ENCODE data around the gene HS3ST5.
"Not testable (repeated sequence)": the region's sequence is repeated elsewhere in the genome, so short reads cannot be mapped to it uniquely, and the experiment has no call there.

The HS3ST5 gene

GRCh38 chr6:114044566-114044965 lies 298.3 kb downstream of the HS3ST5 start:
- DNase-seq (ENCODE audit: low spot score) = not testable (repeated sequence)

DNA sequence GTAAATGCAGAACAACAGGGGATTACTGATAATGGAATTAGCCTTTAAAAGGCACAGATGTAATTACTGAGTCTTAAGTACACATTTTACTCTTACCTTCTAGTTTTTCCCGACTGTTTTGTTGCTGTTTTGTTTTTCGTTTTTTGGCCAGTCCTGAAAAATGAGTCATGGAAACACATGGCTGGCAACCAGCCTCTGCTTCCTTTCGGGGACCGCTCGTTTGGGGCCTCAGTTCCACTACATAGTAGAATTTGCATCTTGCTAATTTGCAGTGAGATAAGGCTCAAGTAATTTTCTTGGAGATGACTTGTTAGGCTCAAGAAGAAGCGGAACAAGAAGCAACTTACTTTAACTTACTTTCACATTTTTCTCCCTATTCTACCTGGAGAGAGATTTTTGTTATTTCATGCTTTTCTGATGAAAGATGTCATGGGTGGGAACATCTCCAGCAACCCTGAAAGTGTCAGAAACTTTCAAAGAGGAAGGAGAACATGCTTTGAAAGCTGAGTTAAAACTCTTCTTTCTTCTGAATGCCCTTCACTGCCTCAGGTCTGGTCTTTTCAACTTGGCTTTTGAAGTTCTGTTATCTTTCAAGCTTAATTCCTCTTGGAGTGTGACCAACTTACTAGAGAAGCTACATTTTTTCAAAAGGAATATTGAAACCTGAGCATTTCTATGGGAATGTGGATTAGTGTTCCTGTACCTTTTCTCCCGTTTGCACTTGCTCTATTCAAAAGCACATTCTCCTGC lies 300.4 kb downstream of the HS3ST5 start:
- no peak for DNase-seq (ENCODE audit: low spot score)

DNA sequence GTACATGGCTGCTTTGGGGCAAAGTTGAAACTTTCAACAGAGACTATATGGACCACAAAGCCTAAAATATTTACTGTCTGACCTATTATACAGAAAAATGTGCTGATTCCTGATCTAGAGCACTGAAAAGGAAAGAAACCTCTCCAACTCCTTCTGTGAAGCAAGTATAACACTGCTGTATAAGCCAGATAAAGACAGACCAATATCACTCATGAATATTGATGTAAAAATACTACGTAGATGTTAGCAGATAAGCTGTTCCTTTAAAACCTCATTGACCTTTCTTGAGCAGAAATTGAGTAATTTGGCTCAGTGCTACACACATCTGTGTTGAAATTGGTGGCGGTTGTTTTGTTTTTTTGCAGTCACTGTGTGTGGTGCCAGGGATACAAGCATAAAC lies 302.0 kb downstream of the HS3ST5 start:
- DNase-seq (ENCODE audit: low spot score) = no peak

DNA sequence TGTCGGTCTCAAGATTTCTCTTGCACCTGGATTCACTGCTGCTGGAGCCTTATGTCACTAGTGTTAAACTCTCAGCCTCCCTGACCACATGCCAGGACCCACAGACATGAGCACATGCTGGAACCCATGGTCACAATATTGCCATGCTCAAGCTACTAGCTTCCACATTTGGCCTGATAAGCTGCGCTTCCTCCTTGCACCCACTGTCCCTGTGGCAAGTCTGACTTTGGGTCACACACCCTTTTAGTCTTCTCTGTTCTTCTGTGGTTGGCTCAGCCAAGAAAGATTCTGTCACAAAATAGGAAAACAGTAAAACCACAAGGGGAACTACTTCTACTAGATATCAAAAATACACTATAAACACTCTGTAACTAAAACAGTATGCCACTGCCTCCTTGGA lies 303.0 kb downstream of the HS3ST5 start:
- no peak for DNase-seq (ENCODE audit: low spot score)

DNA sequence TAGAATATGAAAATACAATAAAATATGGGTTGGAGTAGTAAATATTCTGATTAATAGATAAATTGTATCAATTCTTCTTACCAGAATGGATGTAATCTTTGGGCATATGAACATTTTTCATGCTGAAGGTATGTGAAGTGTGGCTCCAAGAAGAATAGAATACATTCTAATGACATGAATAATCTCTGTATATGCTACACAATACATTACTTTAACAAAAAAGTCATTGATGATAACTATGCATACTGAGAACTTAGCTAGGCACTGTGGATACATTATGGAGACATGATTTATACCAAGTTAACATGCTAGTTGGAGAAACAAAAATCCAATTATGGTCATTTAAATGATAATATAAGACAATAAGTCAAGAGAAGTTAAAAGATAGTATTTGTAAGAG lies 309.2 kb downstream of the HS3ST5 start:
- DNase-seq (ENCODE audit: low spot score) = no peak

GRCh38 chr6:114032721-114033120 lies 310.1 kb downstream of the HS3ST5 start:
- no peak for DNase-seq (ENCODE audit: low spot score)

- DNase-seq (ENCODE audit: low spot score) = no peak
These were observed 312.1 kb downstream of the HS3ST5 start for GRCh38 chr6:114030767-114031166.

- DNase-seq (ENCODE audit: low spot score) = no peak
These were observed 318.1 kb downstream of the HS3ST5 start for GRCh38 chr6:114024746-114025145.

DNA sequence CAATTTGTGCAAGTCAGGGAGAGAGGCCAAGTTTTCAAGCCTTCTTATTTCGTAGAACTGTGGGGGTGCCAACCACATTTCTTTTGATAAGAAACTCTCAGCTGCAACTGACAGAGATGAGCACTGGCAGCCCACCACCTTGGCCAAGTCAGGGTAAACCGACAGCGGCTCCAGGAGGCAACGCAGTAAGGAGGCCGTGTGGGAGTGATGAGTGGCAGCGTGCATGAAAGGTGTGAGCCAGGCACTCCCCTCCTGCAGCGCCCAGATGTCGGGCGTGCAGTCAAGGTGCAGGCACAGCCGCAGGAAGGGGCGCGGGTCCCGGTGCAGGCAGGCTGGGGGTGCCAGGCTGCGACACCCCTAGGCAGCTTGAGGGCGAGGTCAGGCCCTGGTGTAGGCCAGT lies 322.6 kb downstream of the HS3ST5 start:
- DNase-seq (ENCODE audit: low spot score) = no peak

GRCh38 chr6:114017146-114017545 lies 325.7 kb downstream of the HS3ST5 start:
- DNase-seq (ENCODE audit: low spot score) = not testable (repeated sequence)

DNA sequence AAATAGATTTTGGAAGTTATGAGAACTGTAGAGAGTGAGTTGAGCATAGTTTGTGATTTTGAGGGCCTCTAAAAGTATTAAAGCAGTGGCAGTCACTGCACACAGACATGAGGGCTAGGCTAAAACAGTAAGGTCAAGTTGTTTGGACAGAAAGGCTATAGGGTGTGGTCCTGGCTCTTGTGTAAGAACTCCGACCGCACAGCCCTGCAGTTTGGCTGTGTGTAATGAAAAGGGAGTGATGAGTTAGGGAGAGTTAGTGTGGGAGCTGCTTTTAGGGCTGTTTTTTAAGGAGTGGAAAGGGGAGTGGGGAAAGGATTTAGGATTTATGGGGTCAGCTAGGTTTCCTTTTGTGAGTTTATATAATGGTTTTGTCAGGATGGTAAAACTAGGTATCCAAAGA lies 328.7 kb downstream of the HS3ST5 start:
- DNase-seq (ENCODE audit: low spot score) = not testable (repeated sequence)

- DNase-seq (ENCODE audit: low spot score) = not testable (repeated sequence)
These were observed 331.3 kb downstream of the HS3ST5 start for GRCh38 chr6:114011486-114011885.

GRCh38 chr6:114010540-114010939 lies 332.3 kb downstream of the HS3ST5 start:
- DNase-seq (ENCODE audit: low spot score) = no peak

GRCh38 chr6:114009192-114009591 lies 333.6 kb downstream of the HS3ST5 start:
- DNase-seq (ENCODE audit: low spot score) = no peak

DNA sequence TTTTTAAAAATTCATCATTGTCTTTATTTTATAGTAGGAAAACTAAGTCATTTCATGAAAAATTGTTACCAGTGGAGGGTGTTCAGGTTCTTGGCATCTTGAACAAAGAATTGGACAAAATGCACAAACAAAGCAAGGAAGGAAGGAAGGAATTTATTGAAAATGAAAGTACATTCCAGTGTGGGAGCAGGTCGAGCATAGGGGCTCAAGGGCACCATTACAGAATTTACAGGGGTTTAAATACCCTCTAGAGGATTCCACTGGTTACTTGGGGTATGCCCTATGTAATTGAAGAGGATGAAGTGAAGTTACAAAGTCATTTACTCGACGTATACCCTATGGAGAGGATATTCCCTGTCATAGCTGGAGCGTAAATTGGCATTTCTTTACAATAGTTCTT lies 334.5 kb downstream of the HS3ST5 start:
- DNase-seq (ENCODE audit: low spot score) = no peak

DNA sequence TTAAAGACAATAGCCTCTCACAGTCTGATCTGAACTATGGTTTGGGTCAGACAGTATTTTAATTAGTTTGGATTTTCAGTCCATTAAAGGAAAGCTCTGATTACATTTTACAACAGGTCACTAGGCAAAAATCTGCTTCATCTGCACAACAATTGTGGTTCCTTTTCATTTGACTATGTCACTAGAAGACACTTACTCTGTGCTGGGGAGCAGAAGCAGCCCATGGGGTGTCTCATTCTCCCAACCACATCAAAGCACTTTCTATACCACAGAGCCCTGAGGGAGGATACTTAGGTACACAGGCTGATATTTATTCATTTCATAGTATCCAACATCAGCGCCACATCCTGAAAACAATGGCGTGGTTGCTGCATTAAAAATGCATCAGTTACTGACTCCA lies 335.3 kb downstream of the HS3ST5 start:
- no peak for DNase-seq (ENCODE audit: low spot score)
